ENCODE data around the gene RBBP8.

Gene RBBP8

DNA sequence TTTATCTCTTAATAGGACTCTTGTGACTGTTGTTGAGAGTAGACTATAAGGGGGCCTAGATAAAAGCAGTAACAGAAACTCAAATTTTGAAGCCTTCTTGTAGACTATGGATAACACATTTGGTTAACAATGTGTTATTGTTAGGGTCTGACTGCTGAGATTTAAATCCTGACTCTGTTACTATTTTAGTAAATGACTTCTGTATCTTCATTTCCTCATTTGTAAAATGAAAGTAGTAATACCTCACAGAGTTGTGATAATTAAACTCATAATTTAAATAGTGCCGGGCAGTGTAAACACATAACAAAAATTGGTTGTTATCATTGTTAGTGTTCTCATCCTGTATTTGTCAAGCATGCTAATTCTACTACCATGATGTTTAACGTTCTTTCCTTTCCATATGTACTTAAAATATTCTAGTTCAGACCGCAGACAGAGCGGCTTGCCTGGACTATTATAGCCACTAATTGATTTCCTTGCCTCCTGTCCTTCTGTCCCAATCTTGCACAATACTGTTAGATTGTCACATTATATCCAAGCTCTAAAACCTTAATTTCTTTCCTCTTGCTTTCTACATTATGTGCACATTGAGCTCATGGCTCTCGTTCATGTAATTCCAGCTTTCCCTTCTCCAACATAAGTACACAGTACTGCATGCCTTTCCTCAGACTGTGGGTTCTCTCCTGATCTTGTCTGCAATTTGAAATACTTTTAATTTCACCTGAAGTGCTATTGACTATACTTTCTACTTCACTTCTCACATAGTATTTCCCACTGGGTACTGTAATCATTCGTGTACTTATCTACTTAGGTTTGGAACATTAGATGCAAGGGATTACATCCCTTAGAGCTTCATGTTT, 48.4 kb downstream of the RBBP8 start:
- TF ChIP-seq EZH2phosphoT487 (conservative IDR thresholded peaks at IDR 0.05; ENCODE audit: low read length) = no peak
- TF ChIP-seq, protein P1, sequence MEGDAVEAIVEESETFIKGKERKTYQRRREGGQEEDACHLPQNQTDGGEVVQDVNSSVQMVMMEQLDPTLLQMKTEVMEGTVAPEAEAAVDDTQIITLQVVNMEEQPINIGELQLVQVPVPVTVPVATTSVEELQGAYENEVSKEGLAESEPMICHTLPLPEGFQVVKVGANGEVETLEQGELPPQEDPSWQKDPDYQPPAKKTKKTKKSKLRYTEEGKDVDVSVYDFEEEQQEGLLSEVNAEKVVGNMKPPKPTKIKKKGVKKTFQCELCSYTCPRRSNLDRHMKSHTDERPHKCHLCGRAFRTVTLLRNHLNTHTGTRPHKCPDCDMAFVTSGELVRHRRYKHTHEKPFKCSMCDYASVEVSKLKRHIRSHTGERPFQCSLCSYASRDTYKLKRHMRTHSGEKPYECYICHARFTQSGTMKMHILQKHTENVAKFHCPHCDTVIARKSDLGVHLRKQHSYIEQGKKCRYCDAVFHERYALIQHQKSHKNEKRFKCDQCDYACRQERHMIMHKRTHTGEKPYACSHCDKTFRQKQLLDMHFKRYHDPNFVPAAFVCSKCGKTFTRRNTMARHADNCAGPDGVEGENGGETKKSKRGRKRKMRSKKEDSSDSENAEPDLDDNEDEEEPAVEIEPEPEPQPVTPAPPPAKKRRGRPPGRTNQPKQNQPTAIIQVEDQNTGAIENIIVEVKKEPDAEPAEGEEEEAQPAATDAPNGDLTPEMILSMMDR (IDR thresholded peaks at IDR 0.05; ENCODE audit: insufficient read depth, low read length, poor library complexity, severe bottlenecking) = no peak
- no peaks in the 10 kb centered on the region for H3K9me2 ChIP-seq (replicated peaks; ENCODE audit: insufficient read depth, low read length)
- no peak overlapping the region for H3K4me3 ChIP-seq (ENCODE audit: insufficient read depth, low read length, poor library complexity, severe bottlenecking)
- no peak overlapping the region for H3K27ac ChIP-seq (ENCODE audit: low read depth, low read length)
- peaks cover 4% of the 10 kb centered on the region; the same call in 1 of the 2 replicates for H4K20me1 ChIP-seq (ENCODE audit: low read depth, low read length)
- H3K9ac ChIP-seq (ENCODE audit: low read length) = no peak overlapping the region
- H3K4me2 ChIP-seq (ENCODE audit: low read depth, low read length, poor library complexity, severe bottlenecking) = no peak overlapping the region
- no peaks in the 10 kb centered on the region for H3K9me3 ChIP-seq (ENCODE audit: insufficient read depth, low read length)
- no peak overlapping the region for H2AFZ ChIP-seq (ENCODE audit: low read depth, low read length, severe bottlenecking)
- peaks cover 70% of the 10 kb centered on the region for H3K36me3 ChIP-seq (ENCODE audit: low read length)
- no peaks in the 10 kb centered on the region for H3K27me3 ChIP-seq (ENCODE audit: low read length)
- peaks cover 20% of the 10 kb centered on the region; the same call in 1 of the 2 replicates for H3F3A ChIP-seq (ENCODE audit: insufficient read depth)
- H3K79me2 ChIP-seq (ENCODE audit: insufficient read depth, low read length) = 0 out of 2 replicates have a peak, but pooled peaks cover 11% of the 10 kb centered on the region

DNA sequence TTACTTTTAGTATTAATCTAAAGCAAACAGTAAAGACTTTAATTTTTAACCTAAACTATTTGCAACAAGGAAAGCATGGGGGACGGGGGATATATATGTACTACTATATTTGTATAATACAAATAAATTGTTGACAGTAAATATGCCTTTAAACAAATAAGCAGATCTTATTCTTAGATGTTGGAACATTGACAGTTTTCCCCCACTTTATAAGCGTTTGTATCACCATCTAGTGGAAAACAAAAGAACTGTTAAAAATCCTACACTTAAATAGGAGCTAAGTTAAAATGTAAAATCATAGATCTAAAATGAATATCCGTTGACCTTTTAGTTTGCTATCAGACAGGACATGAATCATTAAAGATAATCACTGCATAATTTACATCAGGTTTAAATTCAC, 50.0 kb downstream of the RBBP8 start:
- Histone ChIP-seq H3K36me3 (ENCODE audit: low read length) (peaks cover 57% of the 10 kb centered on the region), H3K4me2 (ENCODE audit: low read depth, low read length, poor library complexity, severe bottlenecking) (no peak overlapping the region), H3K9me3 (ENCODE audit: insufficient read depth, low read length) (no peaks in the 10 kb centered on the region), H4K20me1 (ENCODE audit: low read depth, low read length) (no peaks in the 10 kb centered on the region; the same call in 1 of the 2 replicates), H3K79me2 (ENCODE audit: insufficient read depth, low read length) (0 out of 2 replicates have a peak, but pooled peaks cover under 1% of the 10 kb centered on the region), H3K27me3 (ENCODE audit: low read length) (no peaks in the 10 kb centered on the region), H3F3A (ENCODE audit: insufficient read depth) (peaks cover 7% of the 10 kb centered on the region; the same call in 1 of the 2 replicates), H2AFZ (ENCODE audit: low read depth, low read length, severe bottlenecking) (no peak overlapping the region), H3K9ac (ENCODE audit: low read length) (no peak overlapping the region), H3K9me2 (replicated peaks; ENCODE audit: insufficient read depth, low read length) (no peaks in the 10 kb centered on the region), H3K4me3 (ENCODE audit: insufficient read depth, low read length, poor library complexity, severe bottlenecking) (no peak overlapping the region), H3K27ac (ENCODE audit: low read depth, low read length) (no peak overlapping the region)
- no peak for TF ChIP-seq EZH2phosphoT487 (conservative IDR thresholded peaks at IDR 0.05; ENCODE audit: low read length)
- TF ChIP-seq, protein P1 (IDR thresholded peaks at IDR 0.05; ENCODE audit: insufficient read depth, low read length, poor library complexity, severe bottlenecking) = peak; percentile 42

DNA sequence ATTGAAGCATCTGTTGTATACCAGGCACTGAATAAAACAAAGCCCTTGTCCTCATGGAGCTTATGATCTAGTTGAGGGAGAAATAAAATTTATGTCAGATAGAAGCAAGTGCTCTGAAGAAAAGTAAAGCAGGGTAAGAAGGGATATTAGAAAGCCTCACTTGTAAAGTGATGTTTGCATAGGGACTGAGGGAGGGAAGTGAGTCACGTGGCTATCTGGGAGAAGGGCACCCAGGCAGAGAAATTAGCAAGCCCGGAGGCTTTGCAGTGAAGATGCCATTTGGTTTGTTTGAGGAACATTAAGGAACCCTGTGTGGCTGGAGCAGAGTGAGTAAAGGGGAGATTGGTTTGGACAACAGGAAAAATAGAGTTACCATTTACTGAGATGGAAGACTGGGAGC, 52.1 kb downstream of the RBBP8 start:
- H3K9ac ChIP-seq (ENCODE audit: low read length) = no peak overlapping the region
- no peaks in the 10 kb centered on the region for H3K9me2 ChIP-seq (replicated peaks; ENCODE audit: insufficient read depth, low read length)
- TF ChIP-seq, protein P1 (IDR thresholded peaks at IDR 0.05; ENCODE audit: insufficient read depth, low read length, poor library complexity, severe bottlenecking) = no peak
- TF ChIP-seq EZH2phosphoT487 (conservative IDR thresholded peaks at IDR 0.05; ENCODE audit: low read length) = no peak
- no peak overlapping the region for H3K27ac ChIP-seq (ENCODE audit: low read depth, low read length)
- no peaks in the 10 kb centered on the region for H3K27me3 ChIP-seq (ENCODE audit: low read length)
- peaks cover 66% of the 10 kb centered on the region for H3K36me3 ChIP-seq (ENCODE audit: low read length)
- H3K79me2 ChIP-seq (ENCODE audit: insufficient read depth, low read length) = no peaks in the 10 kb centered on the region
- H3K9me3 ChIP-seq (ENCODE audit: insufficient read depth, low read length) = no peaks in the 10 kb centered on the region
- no peak overlapping the region for H2AFZ ChIP-seq (ENCODE audit: low read depth, low read length, severe bottlenecking)
- H3K4me3 ChIP-seq (ENCODE audit: insufficient read depth, low read length, poor library complexity, severe bottlenecking) = no peak overlapping the region
- H3K4me2 ChIP-seq (ENCODE audit: low read depth, low read length, poor library complexity, severe bottlenecking) = no peak overlapping the region
- peaks cover 4% of the 10 kb centered on the region; the same call in 1 of the 2 replicates for H3F3A ChIP-seq (ENCODE audit: insufficient read depth)
- H4K20me1 ChIP-seq (ENCODE audit: low read depth, low read length) = no peaks in the 10 kb centered on the region; the same call in 1 of the 2 replicates
